HL-60 (cell line): ENCODE results near the gene KRT35.

Experiments
- GABPA ChIP-seq: IDR thresholded peaks from 2 replicates; pipeline ENCODE4 v1.6.1; 2012; ENCODE audit warnings: low read depth
- POLR2AphosphoS5 ChIP-seq: IDR thresholded peaks from 2 replicates; pipeline ENCODE4 v1.6.1; 2012; ENCODE audit warnings: low read depth
- SPI1 ChIP-seq: IDR thresholded peaks from 2 replicates; pipeline ENCODE4 v1.6.1; 2012; ENCODE audit warnings: low read depth, mild to moderate bottlenecking, borderline replicate concordance
- TF ChIP-seq, protein P1 (sequence below): IDR thresholded peaks from one replicate; pipeline ENCODE4 v1.5.1; 2011; ENCODE audit warnings: low read length, control low read depth, inconsistent platforms; ENCODE audit not compliant: insufficient read depth

DNA sequence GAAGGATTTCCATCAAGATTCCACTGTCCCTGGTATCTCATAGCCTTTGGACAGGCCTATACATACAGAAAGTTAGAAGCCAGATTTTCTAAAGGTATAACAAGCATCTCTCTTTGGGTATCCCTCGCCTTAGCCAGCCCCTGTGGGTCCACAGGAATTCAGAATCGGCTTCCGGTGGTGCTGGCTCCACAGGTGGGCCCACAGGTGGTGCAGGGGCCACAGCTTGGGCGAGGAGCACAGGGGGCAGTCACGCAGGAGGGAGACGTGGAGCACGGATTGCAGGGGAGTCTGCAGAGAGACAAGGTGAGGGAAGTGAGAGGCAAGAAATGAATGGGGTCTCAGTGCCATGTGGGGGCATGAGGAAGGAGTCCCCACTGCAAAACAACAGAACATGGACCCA lies 43.7 kb downstream of the KRT35 start:
- TF ChIP-seq, protein P1, sequence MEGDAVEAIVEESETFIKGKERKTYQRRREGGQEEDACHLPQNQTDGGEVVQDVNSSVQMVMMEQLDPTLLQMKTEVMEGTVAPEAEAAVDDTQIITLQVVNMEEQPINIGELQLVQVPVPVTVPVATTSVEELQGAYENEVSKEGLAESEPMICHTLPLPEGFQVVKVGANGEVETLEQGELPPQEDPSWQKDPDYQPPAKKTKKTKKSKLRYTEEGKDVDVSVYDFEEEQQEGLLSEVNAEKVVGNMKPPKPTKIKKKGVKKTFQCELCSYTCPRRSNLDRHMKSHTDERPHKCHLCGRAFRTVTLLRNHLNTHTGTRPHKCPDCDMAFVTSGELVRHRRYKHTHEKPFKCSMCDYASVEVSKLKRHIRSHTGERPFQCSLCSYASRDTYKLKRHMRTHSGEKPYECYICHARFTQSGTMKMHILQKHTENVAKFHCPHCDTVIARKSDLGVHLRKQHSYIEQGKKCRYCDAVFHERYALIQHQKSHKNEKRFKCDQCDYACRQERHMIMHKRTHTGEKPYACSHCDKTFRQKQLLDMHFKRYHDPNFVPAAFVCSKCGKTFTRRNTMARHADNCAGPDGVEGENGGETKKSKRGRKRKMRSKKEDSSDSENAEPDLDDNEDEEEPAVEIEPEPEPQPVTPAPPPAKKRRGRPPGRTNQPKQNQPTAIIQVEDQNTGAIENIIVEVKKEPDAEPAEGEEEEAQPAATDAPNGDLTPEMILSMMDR: no peak
- TF ChIP-seq GABPA: no peak
- no peak for TF ChIP-seq POLR2AphosphoS5
- TF ChIP-seq SPI1: no peak
